ENCODE measurements around the gene PRKAB2.
"Not testable (repeated sequence)": the region's sequence is repeated elsewhere in the genome, so short reads cannot be mapped to it uniquely, and the experiment has no call there.

Gene PRKAB2

DNA sequence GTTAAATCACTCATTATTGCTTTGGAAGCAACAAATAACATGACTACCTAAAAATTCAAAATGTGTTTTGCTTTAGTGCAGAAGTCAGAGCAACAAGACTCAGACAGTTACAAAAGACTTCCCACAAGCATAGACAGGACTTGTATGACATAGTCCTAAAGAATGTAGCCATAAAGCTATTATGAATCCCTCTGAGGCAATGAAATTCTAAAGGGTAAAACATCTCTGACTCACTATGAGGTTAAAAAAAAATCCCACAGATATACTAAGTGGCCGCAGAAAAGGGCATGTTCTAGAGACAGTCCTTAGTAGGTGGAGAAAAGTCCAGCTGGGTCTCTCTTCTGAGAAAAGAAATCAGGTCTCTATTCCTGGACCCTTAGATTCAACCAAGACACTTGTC is 4.9 kb downstream of the PRKAB2 start:
- CTCF ChIA-PET: interaction anchor here (0.7 to 2.8 kb wide), 2 partner anchors 25 to 75 kb away, joined by 3 to 14 read pairs; partner anchors contain the start of gene CHD1L
- TF ChIP-seq, protein P1, sequence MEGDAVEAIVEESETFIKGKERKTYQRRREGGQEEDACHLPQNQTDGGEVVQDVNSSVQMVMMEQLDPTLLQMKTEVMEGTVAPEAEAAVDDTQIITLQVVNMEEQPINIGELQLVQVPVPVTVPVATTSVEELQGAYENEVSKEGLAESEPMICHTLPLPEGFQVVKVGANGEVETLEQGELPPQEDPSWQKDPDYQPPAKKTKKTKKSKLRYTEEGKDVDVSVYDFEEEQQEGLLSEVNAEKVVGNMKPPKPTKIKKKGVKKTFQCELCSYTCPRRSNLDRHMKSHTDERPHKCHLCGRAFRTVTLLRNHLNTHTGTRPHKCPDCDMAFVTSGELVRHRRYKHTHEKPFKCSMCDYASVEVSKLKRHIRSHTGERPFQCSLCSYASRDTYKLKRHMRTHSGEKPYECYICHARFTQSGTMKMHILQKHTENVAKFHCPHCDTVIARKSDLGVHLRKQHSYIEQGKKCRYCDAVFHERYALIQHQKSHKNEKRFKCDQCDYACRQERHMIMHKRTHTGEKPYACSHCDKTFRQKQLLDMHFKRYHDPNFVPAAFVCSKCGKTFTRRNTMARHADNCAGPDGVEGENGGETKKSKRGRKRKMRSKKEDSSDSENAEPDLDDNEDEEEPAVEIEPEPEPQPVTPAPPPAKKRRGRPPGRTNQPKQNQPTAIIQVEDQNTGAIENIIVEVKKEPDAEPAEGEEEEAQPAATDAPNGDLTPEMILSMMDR (IDR thresholded peaks at IDR 0.05; ENCODE audit: control extremely low read depth, extremely low read depth, low read depth, missing control alignments): no peak
- DNase-seq (ENCODE audit: extremely low spot score): no peak
- POLR2A ChIA-PET: no interaction called here

DNA sequence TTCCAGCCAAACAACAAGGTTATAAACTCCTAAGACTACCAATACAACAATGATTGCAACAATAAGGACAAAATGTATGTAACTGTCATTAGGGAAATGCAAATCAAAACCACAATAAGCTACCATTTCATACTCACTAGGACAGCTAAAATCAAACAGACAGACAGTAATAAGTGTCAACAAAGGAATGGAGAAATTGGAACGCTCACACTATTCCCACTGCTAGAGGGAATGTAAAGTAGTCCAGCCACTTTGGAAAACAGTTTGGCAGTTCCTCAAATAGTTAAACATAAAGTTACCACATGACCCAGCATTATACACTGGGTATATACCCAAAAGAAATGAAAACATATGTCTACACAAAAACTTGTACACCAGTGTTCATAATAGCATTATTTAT is 9.3 kb downstream of the PRKAB2 start:
- ChIA-PET POLR2A (no interaction called here), CTCF (interaction anchor here (1.0 to 2.8 kb wide), 6 partner anchors 8 to 24 kb away, joined by 3 to 10 read pairs (median 3); no protein-coding TSS in a partner anchor)
- DNase-seq (ENCODE audit: extremely low spot score): no peak
- TF ChIP-seq, protein P1 (IDR thresholded peaks at IDR 0.05; ENCODE audit: control extremely low read depth, extremely low read depth, low read depth, missing control alignments): no peak

DNA sequence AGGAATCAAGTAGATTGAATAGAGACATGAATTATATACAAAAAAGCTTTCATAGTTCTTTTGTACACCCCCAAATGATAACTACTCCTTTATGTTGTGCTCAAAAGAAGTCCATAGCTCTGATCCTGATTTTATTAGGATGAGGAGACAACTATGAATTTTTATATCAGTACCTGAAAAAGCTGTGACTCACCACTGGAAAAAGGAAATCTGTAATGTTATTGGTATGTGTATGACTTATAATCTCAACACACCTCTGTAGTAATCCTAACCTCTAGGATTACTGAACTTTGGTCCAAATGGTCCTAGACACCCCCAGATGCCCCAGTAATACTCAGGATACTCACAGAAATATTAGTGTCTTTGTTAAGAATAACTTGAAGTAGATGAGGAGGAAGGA is 10.2 kb downstream of the PRKAB2 start:
- ChIA-PET CTCF (interaction anchor here (1.1 to 2.8 kb wide), 7 partner anchors 8 to 80 kb away, joined by 3 to 10 read pairs (median 3); partner anchors contain the start of gene CHD1L), POLR2A (interaction anchor here (1.1 kb wide), 1 partner anchor 78 kb away, joined by 3 read pairs; no protein-coding TSS in a partner anchor)
- no peak for DNase-seq (ENCODE audit: extremely low spot score)
- TF ChIP-seq, protein P1 (IDR thresholded peaks at IDR 0.05; ENCODE audit: control extremely low read depth, extremely low read depth, low read depth, missing control alignments): no peak

DNA sequence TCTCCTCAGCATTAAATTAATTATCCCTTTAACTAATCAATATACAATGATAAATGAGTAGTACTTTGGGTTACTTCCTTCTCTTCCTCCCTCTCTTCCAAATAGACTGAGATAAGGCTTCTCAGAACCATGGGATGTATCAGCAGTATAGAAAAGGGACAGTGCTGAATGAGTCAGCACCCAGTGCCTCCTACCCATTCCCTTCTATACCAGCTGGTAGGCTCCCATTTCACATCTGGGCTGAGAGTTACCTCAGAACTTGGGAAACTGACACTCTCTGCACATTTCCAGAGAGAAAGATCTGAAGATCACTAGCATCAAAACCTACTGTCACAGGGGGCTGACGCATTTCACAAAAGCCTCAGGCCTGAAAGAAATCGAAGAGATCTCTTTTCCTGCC is 15.2 kb downstream of the PRKAB2 start:
- DNase-seq (ENCODE audit: extremely low spot score); CTCF ChIA-PET; POLR2A ChIA-PET: not testable (repeated sequence)

DNA sequence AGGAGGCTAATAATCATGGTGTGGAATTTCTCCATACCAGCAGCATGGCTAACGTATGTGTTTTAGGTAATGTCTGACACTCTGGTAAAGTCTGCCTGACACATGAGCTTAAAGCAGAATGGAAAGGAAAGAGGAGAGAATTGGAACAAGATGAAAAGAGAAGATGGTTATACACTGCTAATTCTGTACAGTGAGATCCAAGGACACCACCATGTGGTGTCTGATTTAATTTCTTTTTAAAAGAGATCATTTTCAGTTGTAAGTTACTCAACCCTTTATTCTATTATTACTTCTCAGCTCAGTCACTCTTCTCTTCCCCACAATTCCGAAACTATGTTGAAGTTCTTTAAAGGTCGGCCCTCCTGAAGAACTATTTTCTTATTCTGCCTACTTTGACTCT is 15.6 kb downstream of the PRKAB2 start:
- TF ChIP-seq, protein P1 (IDR thresholded peaks at IDR 0.05; ENCODE audit: control extremely low read depth, extremely low read depth, low read depth, missing control alignments): peak; percentile 9
- ChIA-PET CTCF (no interaction called here), POLR2A (no interaction called here)
- DNase-seq (ENCODE audit: extremely low spot score): no peak

DNA sequence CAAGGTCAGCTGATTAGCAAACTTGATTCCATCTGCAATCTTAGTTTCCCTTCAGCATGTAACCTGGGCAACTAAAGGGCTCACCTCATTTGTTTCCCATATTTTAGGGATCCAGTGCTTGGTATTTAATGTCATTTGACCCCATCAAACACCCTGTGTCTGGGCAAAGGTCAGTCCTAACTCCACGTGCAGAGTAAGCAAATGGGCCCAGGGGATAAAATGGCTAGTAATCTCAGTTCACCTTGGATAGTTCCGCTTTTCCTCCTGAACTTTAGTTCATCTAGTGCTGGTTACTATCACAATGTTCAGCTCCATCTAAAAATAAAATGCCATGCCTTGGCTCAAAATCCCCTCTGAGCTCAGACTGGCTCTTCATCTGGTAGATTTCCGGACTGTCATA is 19.5 kb downstream of the PRKAB2 start:
- no peak for DNase-seq (ENCODE audit: extremely low spot score)
- CTCF ChIA-PET: interaction anchor here (1.6 kb wide), 1 partner anchor 23 kb away, joined by 3 read pairs; no protein-coding TSS in a partner anchor
- TF ChIP-seq, protein P1 (IDR thresholded peaks at IDR 0.05; ENCODE audit: control extremely low read depth, extremely low read depth, low read depth, missing control alignments): no peak

DNA sequence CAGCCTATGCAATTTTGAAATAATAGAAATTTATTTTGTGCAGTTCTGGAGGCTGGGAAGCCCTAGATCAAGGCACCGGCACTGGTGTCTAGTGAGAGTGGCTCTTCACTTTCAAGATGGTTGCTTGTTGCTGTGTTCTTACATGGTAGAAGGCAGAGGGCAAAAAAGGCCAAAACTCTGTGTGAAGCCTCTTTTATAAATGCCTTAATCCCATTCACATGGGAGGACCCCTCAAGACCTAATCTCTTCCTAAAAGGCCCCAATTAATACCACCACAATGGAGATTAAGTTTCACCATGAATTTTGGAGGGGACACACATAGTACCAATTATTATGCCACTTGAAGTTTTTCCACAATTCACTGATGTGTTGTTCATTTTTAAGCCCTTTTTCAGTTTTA is 21.0 kb downstream of the PRKAB2 start:
- ChIA-PET POLR2A (no interaction called here), CTCF (interaction anchor here (0.7 kb wide), 1 partner anchor 13 kb away, joined by 3 read pairs; no protein-coding TSS in a partner anchor)
- TF ChIP-seq, protein P1 (IDR thresholded peaks at IDR 0.05; ENCODE audit: control extremely low read depth, extremely low read depth, low read depth, missing control alignments): no peak
- DNase-seq (ENCODE audit: extremely low spot score): no peak

More for the DNA sequence above, 19.5 kb downstream of the PRKAB2 start:
- POLR2A ChIA-PET: no interaction called here

Data from GM10248 (cell line).